ENCODE results near the gene MRPL22. TPM values are rescaled to one million over a fixed set of nuclear protein-coding genes. Genes with fewer than 3 reads are reported as not detected.
"Not testable (repeated sequence)": the region's sequence is repeated elsewhere in the genome, so short reads cannot be mapped to it uniquely, and the experiment has no call there.

The MRPL22 gene
- total and polyA plus RNA-seq, 10 donors = 11.8 to 55.0 (median 32.0) TPM

- TF ChIP-seq POLR2A (IDR thresholded peaks at IDR 0.05) = no peak
- no peak for TF ChIP-seq POLR2AphosphoS5 (IDR thresholded peaks at IDR 0.05)
- TF ChIP-seq CTCF (IDR thresholded peaks at IDR 0.05 in 8 of 11, conservative IDR thresholded peaks at IDR 0.05 in 3 of 11) = no peak
- intact Hi-C loops (cut with DNase I; ENCODE audit: low total_unique reads) = no loop called here
- Histone ChIP-seq H3K4me1 (no peaks in the 10 kb centered on the region), H3K9me3 (peaks cover 0 to 5% (median 0%) of the 10 kb centered on the region in 8 donors), H3K36me3 (no peaks in the 10 kb centered on the region), H3K27ac (no peak overlapping the region), H3K4me3 (no peak overlapping the region), H3K27me3 (replicated peaks in 1 of 7) (no peaks in the 10 kb centered on the region)
- no peak for DNase-seq
- WGBS, 5 donors = 57 to 78% (median 68%) methylated on average over 4 of the region's 4 CpGs
Observed at GRCh38 chr5:154995679-154996078, 54.8 kb downstream of the MRPL22 start.

DNA sequence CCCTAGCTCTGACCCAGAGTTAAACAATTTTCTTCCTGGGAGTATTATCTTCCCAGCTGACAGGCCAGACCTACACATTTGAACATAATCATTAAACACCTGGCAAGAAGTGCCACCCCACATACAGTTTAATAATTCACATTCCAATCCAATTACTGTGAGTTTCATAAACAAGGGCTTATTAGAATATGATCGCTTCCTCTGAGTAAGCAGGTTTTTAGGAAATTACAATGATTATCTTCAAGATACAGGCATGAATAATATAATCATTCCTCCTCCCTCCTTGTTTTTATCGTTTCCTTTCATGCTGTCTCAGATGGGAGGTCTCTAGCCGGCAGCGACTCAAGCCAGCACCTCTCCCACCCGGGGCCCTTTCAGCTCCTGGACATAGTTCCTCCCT lies 56.9 kb downstream of the MRPL22 start:
- no peaks in the 10 kb centered on the region for H3K4me1 ChIP-seq
- 29 to 78% (median 40%) methylated on average over 5 of the region's 5 CpGs for WGBS, 5 donors
- no peaks in the 10 kb centered on the region for H3K27me3 ChIP-seq (replicated peaks in 1 of 7)
- TF ChIP-seq POLR2AphosphoS5 (IDR thresholded peaks at IDR 0.05) = no peak
- TF ChIP-seq POLR2A (IDR thresholded peaks at IDR 0.05) = no peak
- intact Hi-C loops (cut with DNase I; ENCODE audit: low total_unique reads) = no loop called here
- peaks cover 0 to 5% (median 0%) of the 10 kb centered on the region in 8 donors for H3K9me3 ChIP-seq
- no peak for DNase-seq
- H3K27ac ChIP-seq = no peak overlapping the region
- no peak overlapping the region for H3K4me3 ChIP-seq
- H3K36me3 ChIP-seq = no peaks in the 10 kb centered on the region

DNA sequence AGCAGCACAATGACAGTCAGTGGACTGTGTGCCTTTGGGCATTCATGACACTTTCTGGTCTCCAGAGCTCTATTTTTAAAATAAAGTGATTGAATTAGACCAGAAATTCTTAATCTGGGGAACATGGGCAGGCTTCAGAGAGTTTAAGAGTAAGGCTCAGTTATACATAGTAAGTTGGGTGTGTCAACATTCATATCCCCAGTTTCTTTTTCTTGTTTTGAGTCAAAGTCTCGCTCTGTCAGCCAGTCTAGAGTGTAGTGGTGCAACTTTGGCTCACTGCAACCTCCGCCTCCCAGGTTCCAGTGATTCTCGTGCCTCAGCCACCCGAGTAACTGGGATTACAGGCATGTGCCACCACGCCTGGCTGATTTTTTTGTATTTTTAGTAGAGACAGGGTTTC lies 59.0 kb downstream of the MRPL22 start:
- TF ChIP-seq POLR2AphosphoS5 (IDR thresholded peaks at IDR 0.05) (no peak), POLR2A (IDR thresholded peaks at IDR 0.05) (no peak), CTCF (IDR thresholded peaks at IDR 0.05 in 8 of 11, conservative IDR thresholded peaks at IDR 0.05 in 3 of 11) (no peak)
- H3K36me3 ChIP-seq = no peaks in the 10 kb centered on the region
- WGBS, 5 donors = 82 to 86% (median 83%) methylated on average over 5 of the region's 5 CpGs
- peaks cover 0 to 5% (median 0%) of the 10 kb centered on the region in 8 donors for H3K9me3 ChIP-seq
- no peaks in the 10 kb centered on the region for H3K4me1 ChIP-seq
- no peak overlapping the region for H3K27ac ChIP-seq
- no peak for DNase-seq
- intact Hi-C loops (cut with DNase I; ENCODE audit: low total_unique reads) = no loop called here
- no peak overlapping the region for H3K4me3 ChIP-seq
- no peaks in the 10 kb centered on the region for H3K27me3 ChIP-seq (replicated peaks in 1 of 7)

DNA sequence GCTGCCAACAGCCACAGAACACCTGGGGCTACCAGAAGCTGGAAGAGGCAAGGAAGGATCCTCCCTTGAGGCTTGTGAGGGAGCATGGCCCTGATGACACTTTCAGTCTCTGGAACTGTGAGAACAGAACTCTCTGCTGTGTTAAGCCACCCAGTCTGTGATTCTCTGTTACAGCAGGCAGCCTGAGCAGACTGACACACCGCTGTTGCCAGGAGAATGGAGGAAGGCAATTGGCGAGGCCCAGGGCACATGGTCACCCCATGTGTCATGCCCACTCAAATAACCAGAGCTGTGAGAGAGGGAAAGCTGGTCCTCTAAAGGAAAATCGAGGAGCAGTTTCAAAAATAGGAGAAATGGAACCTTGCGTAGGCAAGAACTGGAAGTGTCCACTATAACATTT lies 60.6 kb downstream of the MRPL22 start:
- 81 to 94% (median 86%) methylated on average over 4 of the region's 4 CpGs for WGBS, 5 donors
- intact Hi-C loops (cut with DNase I; ENCODE audit: low total_unique reads) = no loop called here
- Histone ChIP-seq H3K9me3 (peaks cover 0 to 5% (median 0%) of the 10 kb centered on the region in 8 donors), H3K27ac (no peak overlapping the region), H3K4me3 (no peak overlapping the region), H3K36me3 (no peaks in the 10 kb centered on the region), H3K27me3 (replicated peaks in 1 of 7) (peaks cover 0 to 5% (median 0%) of the 10 kb centered on the region in 7 donors), H3K4me1 (no peaks in the 10 kb centered on the region)
- TF ChIP-seq POLR2A (IDR thresholded peaks at IDR 0.05) (no peak), CTCF (IDR thresholded peaks at IDR 0.05 in 8 of 11, conservative IDR thresholded peaks at IDR 0.05 in 3 of 11) (no peak), POLR2AphosphoS5 (IDR thresholded peaks at IDR 0.05) (no peak)
- no peak for DNase-seq

DNA sequence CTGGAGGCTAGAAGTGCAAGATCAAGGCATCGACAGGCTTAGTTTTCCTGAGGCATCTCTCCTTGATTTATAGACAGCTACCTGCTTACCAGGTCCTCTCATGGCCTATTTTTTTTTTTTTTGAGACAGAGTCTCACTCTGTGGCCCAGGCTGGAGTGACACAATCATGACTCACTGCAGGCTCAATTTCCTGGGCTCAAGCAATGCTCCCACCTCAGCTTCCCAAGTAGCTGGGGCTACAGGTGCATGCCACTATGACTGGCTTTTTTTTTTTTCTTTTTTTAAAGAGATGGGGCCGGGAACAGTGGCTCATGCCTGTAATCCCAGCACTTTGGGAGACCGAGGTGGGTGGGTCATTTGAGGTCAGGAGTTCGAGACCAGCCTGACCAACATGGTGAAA lies 61.8 kb downstream of the MRPL22 start:
- H3K27ac ChIP-seq; DNase-seq; H3K9me3 ChIP-seq; H3K4me3 ChIP-seq; H3K27me3 ChIP-seq (replicated peaks in 1 of 7); H3K36me3 ChIP-seq; intact Hi-C loops (cut with DNase I; ENCODE audit: low total_unique reads); H3K4me1 ChIP-seq: not testable (repeated sequence)
- WGBS, 5 donors = 75 to 95% (median 84%) methylated on average over 4 of the region's 4 CpGs
